Tibial artery (tissue), 4 donors: ENCODE results near the gene PLA2R1.
A peak's percentile ranks its signal among the peaks of the same experiment; 100 is the strongest.

ENCODE experiments used
- DNase-seq, 2 donors: peaks; one replicate each; pipeline ENCODE4 v3.0.0-alpha.2; 2019
- H3K27ac ChIP-seq, 2 donors: fragments of 200-600 bp; sonication (generic) in 1 of 2; 1 replicate in 1 of 2; 2 replicates in 1 of 2; pipeline ENCODE4 v1.5.1; 2018 to 2019; ENCODE audit warnings: mild to moderate bottlenecking in 1 of 2
- H3K27me3 ChIP-seq, 2 donors: fragments of 200-600 bp; sonication (generic) in 1 of 2; one replicate each; pipeline versions ENCODE4 v1.5.1 to v1.6.0; 2016 to 2019
- H3K36me3 ChIP-seq, 3 donors: fragments of 200-600 bp; sonication (generic) in 2 of 3; one replicate each; pipeline ENCODE4 v1.5.1; 2016 to 2019; ENCODE audit warnings: mild to moderate bottlenecking in 2 of 3
- H3K4me1 ChIP-seq, 4 donors: fragments of 200-600 bp; sonication (generic) in 2 of 4; 1 replicate in 3 of 4; 2 replicates in 1 of 4; pipeline ENCODE4 v1.5.1; 2016 to 2019
- H3K4me3 ChIP-seq, 2 donors: fragments of 200-600 bp; sonication (generic) in 1 of 2; 1 replicate in 1 of 2; 2 replicates in 1 of 2; pipeline ENCODE4 v1.5.1; 2018 to 2019; ENCODE audit warnings: mild to moderate bottlenecking in 2 of 2
- H3K9me3 ChIP-seq, 3 donors: fragments of 200-600 bp; sonication (generic) in 1 of 3; one replicate each; pipeline ENCODE4 v1.5.1; 2016 to 2019
- intact Hi-C: fragments of 100-400 bp; cut with DNase I; formaldehyde crosslinking; loops from one replicate; pipeline ENCODE4 v1.15.0; 2023; ENCODE audit warnings: low total_unique reads
- TF ChIP-seq, protein P1 (sequence below), 2 experiments: fragments of 200-600 bp in 1 of 2; fragments of 450-650 bp in 1 of 2; IDR thresholded peaks; one replicate each; pipeline ENCODE4 v1.5.1; 2017 to 2019; ENCODE audit warnings: antibody characterized with exemption in 2 of 2, mild to moderate bottlenecking in 1 of 2, moderate library complexity in 1 of 2

The PLA2R1 gene

DNA sequence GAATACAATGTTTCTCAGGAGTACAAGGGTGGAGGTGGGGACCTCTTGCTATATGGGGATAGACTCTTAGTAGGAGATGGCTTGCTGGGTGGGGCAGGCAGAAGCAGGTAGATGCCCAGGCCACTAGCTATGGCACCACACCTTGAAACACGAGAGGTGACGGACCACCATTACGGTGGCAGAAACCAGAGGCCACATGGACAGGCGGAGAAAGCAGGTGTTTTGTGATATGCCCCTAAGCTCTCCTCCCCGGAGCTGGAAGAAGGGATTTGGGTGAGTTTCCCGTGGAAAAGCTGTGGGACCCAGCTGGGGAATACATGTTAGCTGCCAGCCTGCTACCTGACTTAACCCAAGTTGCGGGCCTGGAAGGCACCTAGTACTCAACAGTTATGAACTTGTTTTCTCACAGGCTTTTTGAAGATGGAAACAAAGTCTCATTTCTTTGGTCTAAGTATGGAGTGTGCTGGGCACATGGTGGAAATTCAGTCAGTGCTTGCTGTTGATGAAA lies 16.7 kb downstream of the PLA2R1 start:
- Histone ChIP-seq H3K9me3 (no peaks in the 10 kb centered on the region), H3K27ac (no peak overlapping the region), H3K4me1 (peaks cover 0 to 14% (median 4%) of the 10 kb centered on the region in 4 donors), H3K4me3 (no peak overlapping the region), H3K36me3 (peaks cover 0 to 34% (median 12%) of the 10 kb centered on the region in 3 donors), H3K27me3 (no peaks in the 10 kb centered on the region)
- intact Hi-C loops, result no loop called here
- TF ChIP-seq, protein P1, sequence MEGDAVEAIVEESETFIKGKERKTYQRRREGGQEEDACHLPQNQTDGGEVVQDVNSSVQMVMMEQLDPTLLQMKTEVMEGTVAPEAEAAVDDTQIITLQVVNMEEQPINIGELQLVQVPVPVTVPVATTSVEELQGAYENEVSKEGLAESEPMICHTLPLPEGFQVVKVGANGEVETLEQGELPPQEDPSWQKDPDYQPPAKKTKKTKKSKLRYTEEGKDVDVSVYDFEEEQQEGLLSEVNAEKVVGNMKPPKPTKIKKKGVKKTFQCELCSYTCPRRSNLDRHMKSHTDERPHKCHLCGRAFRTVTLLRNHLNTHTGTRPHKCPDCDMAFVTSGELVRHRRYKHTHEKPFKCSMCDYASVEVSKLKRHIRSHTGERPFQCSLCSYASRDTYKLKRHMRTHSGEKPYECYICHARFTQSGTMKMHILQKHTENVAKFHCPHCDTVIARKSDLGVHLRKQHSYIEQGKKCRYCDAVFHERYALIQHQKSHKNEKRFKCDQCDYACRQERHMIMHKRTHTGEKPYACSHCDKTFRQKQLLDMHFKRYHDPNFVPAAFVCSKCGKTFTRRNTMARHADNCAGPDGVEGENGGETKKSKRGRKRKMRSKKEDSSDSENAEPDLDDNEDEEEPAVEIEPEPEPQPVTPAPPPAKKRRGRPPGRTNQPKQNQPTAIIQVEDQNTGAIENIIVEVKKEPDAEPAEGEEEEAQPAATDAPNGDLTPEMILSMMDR (IDR thresholded peaks at IDR 0.05), result no peak
- DNase-seq, result no peak

DNA sequence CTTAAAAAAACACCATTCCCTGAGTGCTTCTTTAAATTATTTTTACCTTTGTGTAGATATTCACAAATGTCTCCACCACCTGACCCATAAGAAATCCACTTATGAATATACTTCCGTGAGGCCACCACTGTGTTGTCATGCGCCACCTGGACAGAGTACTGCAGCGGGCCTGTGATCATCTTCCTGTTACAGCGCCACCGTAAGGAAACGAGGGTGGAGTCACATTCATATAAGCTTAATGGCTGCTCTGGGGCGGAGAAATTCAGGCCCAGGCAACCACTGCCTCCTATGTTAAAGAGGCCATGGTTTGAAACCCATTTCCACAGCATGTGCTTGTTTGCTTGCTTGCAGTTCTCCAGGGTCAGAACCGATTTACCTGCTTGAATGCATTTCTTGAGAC lies 17.7 kb downstream of the PLA2R1 start:
- H3K36me3 ChIP-seq, result peaks cover 0 to 35% (median 12%) of the 10 kb centered on the region in 3 donors
- H3K4me1 ChIP-seq, result peaks cover 0 to 20% (median 15%) of the 10 kb centered on the region in 4 donors
- H3K27ac ChIP-seq, result no peak overlapping the region
- DNase-seq, result no peak
- H3K9me3 ChIP-seq, result no peaks in the 10 kb centered on the region
- H3K4me3 ChIP-seq, result no peak overlapping the region
- intact Hi-C loops, result no loop called here
- no peaks in the 10 kb centered on the region for H3K27me3 ChIP-seq
- TF ChIP-seq, protein P1 (IDR thresholded peaks at IDR 0.05), result no peak

DNA sequence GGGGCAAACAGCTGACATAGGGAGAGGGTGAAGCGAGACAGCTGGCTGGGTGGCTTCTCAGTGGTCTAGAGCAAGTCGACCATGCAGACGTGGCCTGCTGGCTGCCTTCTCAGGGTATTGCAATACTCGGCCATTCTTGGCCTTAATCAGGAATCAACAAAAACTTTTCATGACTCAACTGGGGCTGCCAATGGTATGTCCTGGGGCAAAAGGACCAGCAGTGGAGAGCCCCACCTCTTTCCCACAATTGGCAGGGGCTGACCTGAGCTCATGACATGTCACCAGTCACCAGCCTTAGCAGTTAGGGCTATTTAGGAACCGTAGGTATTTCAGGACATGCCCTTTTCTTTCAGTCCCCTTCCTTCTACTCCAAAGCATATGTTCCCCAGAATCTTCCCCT lies 19.1 kb downstream of the PLA2R1 start:
- Histone ChIP-seq H3K27me3 (no peaks in the 10 kb centered on the region), H3K4me3 (no peak overlapping the region), H3K4me1 (peaks cover 0 to 35% (median 25%) of the 10 kb centered on the region in 4 donors), H3K9me3 (no peaks in the 10 kb centered on the region), H3K27ac (no peak overlapping the region), H3K36me3 (peaks cover 0 to 41% (median 12%) of the 10 kb centered on the region in 3 donors)
- TF ChIP-seq, protein P1 (IDR thresholded peaks at IDR 0.05), result no peak
- no peak for DNase-seq
- intact Hi-C loops, result no loop called here

DNA sequence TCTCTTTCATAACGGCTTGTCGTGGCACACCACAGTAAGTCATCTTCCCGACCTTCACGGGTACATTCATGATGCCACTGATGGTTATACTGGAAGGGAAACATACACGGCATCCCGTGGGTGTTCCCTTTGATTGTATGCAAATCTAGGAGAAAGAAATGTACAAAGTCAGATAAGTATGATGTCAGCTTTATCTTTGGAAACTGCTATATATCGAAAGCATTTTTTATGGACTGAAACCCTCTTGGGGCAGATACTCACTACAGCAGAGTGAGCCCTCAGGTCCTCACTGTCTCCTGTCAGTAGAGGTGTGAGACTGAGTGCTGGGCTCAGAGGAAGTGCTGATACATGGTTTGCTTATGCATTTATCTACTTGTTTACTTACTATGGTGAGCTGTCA lies 20.4 kb downstream of the PLA2R1 start:
- no peak for DNase-seq
- TF ChIP-seq, protein P1 (IDR thresholded peaks at IDR 0.05), result no peak
- no peaks in the 10 kb centered on the region for H3K9me3 ChIP-seq
- intact Hi-C loops, result no loop called here
- H3K4me3 ChIP-seq, result no peak overlapping the region
- no peak overlapping the region for H3K27ac ChIP-seq
- H3K4me1 ChIP-seq, result peaks cover 0 to 37% (median 25%) of the 10 kb centered on the region in 4 donors
- H3K36me3 ChIP-seq, result peaks cover 0 to 43% (median 12%) of the 10 kb centered on the region in 3 donors
- H3K27me3 ChIP-seq, result no peaks in the 10 kb centered on the region

DNA sequence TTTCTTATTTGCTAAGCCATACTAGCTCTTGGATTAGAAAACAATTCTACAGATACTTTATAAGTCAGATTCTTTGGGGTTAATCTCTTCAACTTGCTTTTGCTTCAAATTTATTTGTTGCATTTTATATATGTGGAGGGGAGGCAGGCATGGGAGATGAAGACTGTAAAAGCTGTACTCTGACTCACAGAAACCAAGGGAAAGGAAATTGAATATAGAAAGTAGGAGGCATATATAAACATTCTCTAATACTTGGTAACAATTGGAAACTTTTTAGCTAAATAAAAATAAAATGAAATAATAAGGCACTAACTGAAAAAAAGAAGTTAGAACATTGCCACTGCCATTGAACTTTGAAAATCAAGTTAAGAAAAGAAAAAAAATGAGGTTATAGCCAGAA lies 21.3 kb downstream of the PLA2R1 start:
- Histone ChIP-seq H3K4me1 (peaks cover 0 to 37% (median 25%) of the 10 kb centered on the region in 4 donors), H3K36me3 (peaks cover 0 to 43% (median 12%) of the 10 kb centered on the region in 3 donors), H3K27ac (peak overlapping the region in 1 of 2 donors; percentile 6), H3K4me3 (no peak overlapping the region), H3K27me3 (no peaks in the 10 kb centered on the region), H3K9me3 (no peaks in the 10 kb centered on the region)
- intact Hi-C loops, result no loop called here
- DNase-seq, result no peak
- TF ChIP-seq, protein P1 (IDR thresholded peaks at IDR 0.05), result no peak
